Measurements from ENCODE around the gene PTPRN2. TPM values are rescaled to one million over a fixed set of nuclear protein-coding genes. Genes with fewer than 3 reads are reported as not detected.

PTPRN2 gene
- total and polyA plus RNA-seq, 7 donors: 0.47 to 0.82 (median 0.51) TPM

- no peak for TF ChIP-seq CTCF (IDR thresholded peaks at IDR 0.05)
- no peak overlapping the region for H3K4me3 ChIP-seq
- H3K36me3 ChIP-seq (ENCODE audit: insufficient read depth in 1 of 2, low read depth in 1 of 2): no peaks in the 10 kb centered on the region
- H3K9me3 ChIP-seq: no peaks in the 10 kb centered on the region
- 73 to 86% (median 85%) methylated on average over 6 of the region's 6 CpGs for WGBS, 3 donors
- intact Hi-C loops (cut with DNase I): no loop called here
- H3K27me3 ChIP-seq (ENCODE audit: insufficient read depth in 3 of 3, low read length in 2 of 3): no peaks in the 10 kb centered on the region
- ATAC-seq (no peak), DNase-seq (no peak)
- no peak overlapping the region for H3K27ac ChIP-seq
- no peaks in the 10 kb centered on the region for H3K4me1 ChIP-seq
Observed at GRCh38 chr7:158051776-158052175, 535.8 kb downstream of the PTPRN2 start.

GRCh38 chr7:158050978-158051651, 536.5 kb downstream of the PTPRN2 start:
- Histone ChIP-seq H3K4me1 (no peaks in the 10 kb centered on the region), H3K36me3 (ENCODE audit: insufficient read depth in 1 of 2, low read depth in 1 of 2) (no peaks in the 10 kb centered on the region), H3K27ac (no peak overlapping the region), H3K4me3 (no peak overlapping the region), H3K27me3 (ENCODE audit: insufficient read depth in 3 of 3, low read length in 2 of 3) (no peaks in the 10 kb centered on the region), H3K9me3 (no peaks in the 10 kb centered on the region)
- DNase-seq (no peak), ATAC-seq (no peak)
- 60 to 70% (median 63%) methylated on average over 10 of the region's 10 CpGs for WGBS, 3 donors
- TF ChIP-seq CTCF (IDR thresholded peaks at IDR 0.05): no peak
- intact Hi-C loops (cut with DNase I): no loop called here

GRCh38 chr7:158050441-158050977, 537.1 kb downstream of the PTPRN2 start:
- intact Hi-C loops (cut with DNase I): no loop called here
- TF ChIP-seq CTCF (IDR thresholded peaks at IDR 0.05): no peak
- Histone ChIP-seq H3K27ac (no peak overlapping the region), H3K9me3 (no peaks in the 10 kb centered on the region), H3K4me1 (no peaks in the 10 kb centered on the region), H3K4me3 (no peak overlapping the region), H3K27me3 (ENCODE audit: insufficient read depth in 3 of 3, low read length in 2 of 3) (no peaks in the 10 kb centered on the region), H3K36me3 (ENCODE audit: insufficient read depth in 1 of 2, low read depth in 1 of 2) (no peaks in the 10 kb centered on the region)
- DNase-seq (no peak), ATAC-seq (no peak)
- WGBS, 3 donors: 53 to 63% (median 57%) methylated on average over 10 of the region's 10 CpGs

- Histone ChIP-seq H3K27me3 (ENCODE audit: insufficient read depth in 3 of 3, low read length in 2 of 3) (no peaks in the 10 kb centered on the region), H3K4me1 (no peaks in the 10 kb centered on the region), H3K27ac (no peak overlapping the region), H3K4me3 (no peak overlapping the region), H3K9me3 (no peaks in the 10 kb centered on the region), H3K36me3 (ENCODE audit: insufficient read depth in 1 of 2, low read depth in 1 of 2) (no peaks in the 10 kb centered on the region)
- TF ChIP-seq CTCF (IDR thresholded peaks at IDR 0.05): no peak
- intact Hi-C loops (cut with DNase I): no loop called here
- no peak for ATAC-seq
- DNase-seq: no peak
- 88 to 93% (median 90%) methylated on average over 8 of the region's 8 CpGs for WGBS, 3 donors
Observed at GRCh38 chr7:158049271-158049670, 538.4 kb downstream of the PTPRN2 start.

- H3K9me3 ChIP-seq: no peaks in the 10 kb centered on the region
- ATAC-seq (no peak), DNase-seq (no peak)
- H3K27me3 ChIP-seq (ENCODE audit: insufficient read depth in 3 of 3, low read length in 2 of 3): no peaks in the 10 kb centered on the region
- H3K36me3 ChIP-seq (ENCODE audit: insufficient read depth in 1 of 2, low read depth in 1 of 2): no peaks in the 10 kb centered on the region
- no peak overlapping the region for H3K4me3 ChIP-seq
- intact Hi-C loops (cut with DNase I): no loop called here
- 73 to 81% (median 77%) methylated on average over 1 of the region's 1 CpG for WGBS, 3 donors
- H3K4me1 ChIP-seq: no peaks in the 10 kb centered on the region
- no peak overlapping the region for H3K27ac ChIP-seq
- no peak for TF ChIP-seq CTCF (IDR thresholded peaks at IDR 0.05)
Observed at GRCh38 chr7:158048569-158048968, 539.1 kb downstream of the PTPRN2 start.

Data from psoas muscle (tissue), 8 donors.